ENCODE results near the gene SOSTDC1.

DNA sequence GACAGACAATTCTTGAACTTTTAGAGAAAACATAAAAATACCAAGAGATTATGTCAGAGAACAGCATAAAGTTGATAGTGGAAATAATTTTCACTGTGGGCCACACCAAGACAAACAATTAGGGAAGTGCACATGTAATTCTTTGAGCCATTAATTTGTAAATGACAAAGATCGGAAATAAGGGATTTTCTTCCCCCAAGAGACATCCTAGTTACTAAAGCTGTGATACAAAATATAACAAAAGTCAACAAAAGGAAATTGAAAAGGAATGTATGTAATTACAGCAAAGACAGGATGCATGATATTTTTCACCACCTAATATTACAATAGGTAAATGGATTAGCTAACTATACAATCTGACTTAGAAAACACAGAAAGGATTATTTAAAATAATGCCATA lies 48.7 kb upstream of the SOSTDC1 start:
- TF ChIP-seq POLR2A (IDR thresholded peaks at IDR 0.05; ENCODE audit: extremely low read depth, insufficient read length) = no peak
- TF ChIP-seq, protein P1, sequence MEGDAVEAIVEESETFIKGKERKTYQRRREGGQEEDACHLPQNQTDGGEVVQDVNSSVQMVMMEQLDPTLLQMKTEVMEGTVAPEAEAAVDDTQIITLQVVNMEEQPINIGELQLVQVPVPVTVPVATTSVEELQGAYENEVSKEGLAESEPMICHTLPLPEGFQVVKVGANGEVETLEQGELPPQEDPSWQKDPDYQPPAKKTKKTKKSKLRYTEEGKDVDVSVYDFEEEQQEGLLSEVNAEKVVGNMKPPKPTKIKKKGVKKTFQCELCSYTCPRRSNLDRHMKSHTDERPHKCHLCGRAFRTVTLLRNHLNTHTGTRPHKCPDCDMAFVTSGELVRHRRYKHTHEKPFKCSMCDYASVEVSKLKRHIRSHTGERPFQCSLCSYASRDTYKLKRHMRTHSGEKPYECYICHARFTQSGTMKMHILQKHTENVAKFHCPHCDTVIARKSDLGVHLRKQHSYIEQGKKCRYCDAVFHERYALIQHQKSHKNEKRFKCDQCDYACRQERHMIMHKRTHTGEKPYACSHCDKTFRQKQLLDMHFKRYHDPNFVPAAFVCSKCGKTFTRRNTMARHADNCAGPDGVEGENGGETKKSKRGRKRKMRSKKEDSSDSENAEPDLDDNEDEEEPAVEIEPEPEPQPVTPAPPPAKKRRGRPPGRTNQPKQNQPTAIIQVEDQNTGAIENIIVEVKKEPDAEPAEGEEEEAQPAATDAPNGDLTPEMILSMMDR (IDR thresholded peaks at IDR 0.05; ENCODE audit: low read depth, low read length) = no peak

Measured in NB4 (cell line).